ENCODE results near the gene SPATS2L. TPM values are rescaled to one million over a fixed set of nuclear protein-coding genes. Genes with fewer than 3 reads are reported as not detected.

The SPATS2L gene
- total RNA-seq, 1 donor from 2014 or later = 29.1 TPM

- H3K27ac Mint-ChIP-seq = no peak overlapping the region
- no peak overlapping the region for H2AFZ ChIP-seq (replicated peaks)
- peaks cover 15% of the 10 kb centered on the region for H3F3A ChIP-seq (ENCODE audit: low read depth)
- H3K4me3 ChIP-seq = no peak overlapping the region
- H3K4me2 ChIP-seq = peak overlapping the region; percentile 54
- peaks cover 14% of the 10 kb centered on the region for H3K4me1 ChIP-seq
- no peaks in the 10 kb centered on the region for H3K27me3 ChIP-seq
- no peaks in the 10 kb centered on the region for H3K27me3 Mint-ChIP-seq (ENCODE audit: insufficient read depth, low read depth)
- no peaks in the 10 kb centered on the region for H3K79me2 ChIP-seq (ENCODE audit: low read depth)
- H3K36me3 Mint-ChIP-seq = peaks cover 34% of the 10 kb centered on the region
- H3K9me3 Mint-ChIP-seq = no peaks in the 10 kb centered on the region
- DNase-seq (ENCODE audit: low spot score) = no peak
- H3K4me1 Mint-ChIP-seq = peaks cover 12% of the 10 kb centered on the region
- H4K20me1 ChIP-seq (ENCODE audit: low read depth) = no peaks in the 10 kb centered on the region
- TF ChIP-seq EZH2 (IDR thresholded peaks at IDR 0.05) (no peak), EZH2phosphoT487 (IDR thresholded peaks at IDR 0.05) (no peak), CTCF (IDR thresholded peaks at IDR 0.05) (no peak)
- H3K4me3 Mint-ChIP-seq = no peak overlapping the region
- no peak overlapping the region for H3K27ac ChIP-seq
- H3K36me3 ChIP-seq = no peaks in the 10 kb centered on the region
- H3K9ac ChIP-seq = no peak overlapping the region
- no peaks in the 10 kb centered on the region for H3K9me3 ChIP-seq (ENCODE audit: low read depth)
These were observed 163.3 kb downstream of the SPATS2L start for GRCh38 chr2:200469708-200470211.

GRCh38 chr2:200470230-200470629 is 163.7 kb downstream of the SPATS2L start:
- Histone ChIP-seq H3K9ac (no peak overlapping the region), H3K27ac (no peak overlapping the region), H3K79me2 (ENCODE audit: low read depth) (no peaks in the 10 kb centered on the region), H3K27me3 (no peaks in the 10 kb centered on the region), H3F3A (ENCODE audit: low read depth) (peaks cover 15% of the 10 kb centered on the region), H4K20me1 (ENCODE audit: low read depth) (no peaks in the 10 kb centered on the region), H3K4me1 (peaks cover 14% of the 10 kb centered on the region), H3K36me3 (no peaks in the 10 kb centered on the region), H3K9me3 (ENCODE audit: low read depth) (no peaks in the 10 kb centered on the region), H3K4me3 (no peak overlapping the region), H2AFZ (replicated peaks) (no peak overlapping the region), H3K4me2 (peak overlapping the region; percentile 54)
- H3K4me1 Mint-ChIP-seq = peaks cover 12% of the 10 kb centered on the region
- TF ChIP-seq EZH2phosphoT487 (IDR thresholded peaks at IDR 0.05) (no peak), EZH2 (IDR thresholded peaks at IDR 0.05) (no peak), CTCF (IDR thresholded peaks at IDR 0.05) (peak; percentile 9)
- no peak overlapping the region for H3K27ac Mint-ChIP-seq
- peak; percentile 61 for DNase-seq (ENCODE audit: low spot score)
- no peaks in the 10 kb centered on the region for H3K27me3 Mint-ChIP-seq (ENCODE audit: insufficient read depth, low read depth)
- H3K9me3 Mint-ChIP-seq = no peaks in the 10 kb centered on the region
- H3K36me3 Mint-ChIP-seq = peaks cover 31% of the 10 kb centered on the region
- H3K4me3 Mint-ChIP-seq = no peak overlapping the region

DNA sequence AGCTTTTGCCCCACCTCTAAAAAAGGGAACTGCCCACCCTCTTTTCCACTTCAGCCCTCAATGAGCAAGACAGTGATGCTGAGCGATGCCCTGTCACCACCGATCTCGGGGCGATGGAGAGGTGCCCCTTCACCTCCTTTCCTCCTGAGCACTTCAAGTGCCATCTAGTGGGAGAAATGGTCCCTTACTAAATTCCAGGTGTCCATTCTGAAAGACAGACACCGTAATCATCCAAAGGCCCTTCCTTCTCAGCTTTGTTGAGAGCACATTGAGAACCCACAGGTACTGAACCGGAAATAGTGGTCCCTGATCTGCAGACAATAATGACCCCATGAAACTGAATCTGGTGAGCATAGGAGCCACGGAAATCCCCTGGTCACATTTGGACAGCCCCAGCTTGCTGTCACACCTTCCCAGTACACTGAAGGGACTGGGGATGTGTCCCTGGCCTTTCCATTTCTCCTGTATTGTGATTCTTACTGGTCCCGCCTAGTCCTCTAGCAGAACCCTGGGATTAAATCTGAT is 164.9 kb downstream of the SPATS2L start:
- Mint-ChIP-seq H3K9me3 (no peaks in the 10 kb centered on the region), H3K27ac (no peak overlapping the region), H3K4me3 (no peak overlapping the region), H3K4me1 (peaks cover 11% of the 10 kb centered on the region), H3K36me3 (peaks cover 29% of the 10 kb centered on the region), H3K27me3 (ENCODE audit: insufficient read depth, low read depth) (no peaks in the 10 kb centered on the region)
- no peaks in the 10 kb centered on the region for H4K20me1 ChIP-seq (ENCODE audit: low read depth)
- no peak overlapping the region for H3K9ac ChIP-seq
- H3K4me3 ChIP-seq = no peak overlapping the region
- H3K36me3 ChIP-seq = no peaks in the 10 kb centered on the region
- H3K27ac ChIP-seq = no peak overlapping the region
- peak; percentile 76 for DNase-seq (ENCODE audit: low spot score)
- no peak overlapping the region for H3K4me2 ChIP-seq
- peaks cover 15% of the 10 kb centered on the region for H3K4me1 ChIP-seq
- H3K9me3 ChIP-seq (ENCODE audit: low read depth) = no peaks in the 10 kb centered on the region
- H3K79me2 ChIP-seq (ENCODE audit: low read depth) = no peaks in the 10 kb centered on the region
- peaks cover 15% of the 10 kb centered on the region for H3F3A ChIP-seq (ENCODE audit: low read depth)
- H2AFZ ChIP-seq (replicated peaks) = no peak overlapping the region
- no peak for TF ChIP-seq EZH2phosphoT487 (IDR thresholded peaks at IDR 0.05)
- TF ChIP-seq EZH2 (IDR thresholded peaks at IDR 0.05) = no peak
- peak; percentile 74 for TF ChIP-seq CTCF (IDR thresholded peaks at IDR 0.05)
- H3K27me3 ChIP-seq = no peaks in the 10 kb centered on the region
